Mesendoderm (in vitro differentiated cells): Measurements from ENCODE around the gene TCIRG1.

Experiments
- DNase-seq: peaks from one replicate; pipeline ENCODE4 v3.0.0; 2013
- H2AK5ac ChIP-seq: 2 replicates; pipeline ENCODE4 v1.6.1; 2013; ENCODE audit warnings: low read length, inconsistent platforms
- H2BK120ac ChIP-seq: 2 replicates; pipeline ENCODE4 v1.6.1; 2013; ENCODE audit warnings: low read depth, mild to moderate bottlenecking, low read length, moderate library complexity, mixed read lengths
- H2BK15ac ChIP-seq: replicated peaks from 2 replicates; pipeline ENCODE4 v1.6.1; 2013; ENCODE audit warnings: low read depth, mild to moderate bottlenecking, moderate library complexity
- H2BK5ac ChIP-seq: 2 replicates; pipeline ENCODE4 v1.6.1; 2013; ENCODE audit warnings: low read length, inconsistent platforms
- H3K18ac ChIP-seq: 2 replicates; pipeline ENCODE4 v1.6.1; 2013; ENCODE audit warnings: mild to moderate bottlenecking, low read length, mixed read lengths
- H3K23ac ChIP-seq: one replicate; pipeline ENCODE4 v1.6.1; 2013; ENCODE audit warnings: low read length
- H3K27ac ChIP-seq: 2 replicates; pipeline ENCODE4 v1.5.1; 2013; ENCODE audit warnings: low read depth, mild to moderate bottlenecking, inconsistent platforms, low read length, moderate library complexity
- H3K27me3 ChIP-seq: 2 replicates; pipeline ENCODE4 v1.6.1; 2013; ENCODE audit warnings: low read length, control low read depth, mild to moderate bottlenecking, inconsistent platforms; ENCODE audit not compliant: insufficient read depth, poor library complexity
- H3K36me3 ChIP-seq: 2 replicates; pipeline ENCODE4 v1.6.1; 2013; ENCODE audit warnings: low read length, inconsistent platforms; ENCODE audit not compliant: control insufficient read depth, insufficient read depth
- H3K4ac ChIP-seq: one replicate; pipeline ENCODE4 v1.6.1; 2013; ENCODE audit warnings: low read depth, mild to moderate bottlenecking, low read length, moderate library complexity
- H3K4me1 ChIP-seq: 2 replicates; pipeline ENCODE4 v1.6.1; 2013; ENCODE audit warnings: low read depth, low read length, inconsistent platforms; ENCODE audit not compliant: control insufficient read depth
- H3K4me2 ChIP-seq: 2 replicates; pipeline ENCODE4 v1.6.1; 2013; ENCODE audit warnings: low read length
- H3K4me3 ChIP-seq: 2 replicates; pipeline ENCODE4 v1.5.1; 2013; ENCODE audit warnings: mild to moderate bottlenecking, low read length
- H3K56ac ChIP-seq: one replicate; pipeline ENCODE4 v1.6.1; 2013; ENCODE audit warnings: low read length
- H3K79me1 ChIP-seq: 2 replicates; pipeline ENCODE4 v1.6.1; 2013; ENCODE audit warnings: low read length, inconsistent platforms
- H3K79me2 ChIP-seq: 2 replicates; pipeline ENCODE4 v1.6.1; 2013; ENCODE audit warnings: mild to moderate bottlenecking, low read length; ENCODE audit not compliant: control insufficient read depth, insufficient read depth
- H3K9ac ChIP-seq: 2 replicates; pipeline ENCODE4 v1.6.1; 2013; ENCODE audit warnings: low read length, inconsistent platforms
- H4K5ac ChIP-seq: one replicate; pipeline ENCODE4 v1.6.1; 2013; ENCODE audit warnings: low read length
- H4K8ac ChIP-seq: one replicate; pipeline ENCODE4 v1.6.1; 2013; ENCODE audit warnings: low read depth, mild to moderate bottlenecking, control low read depth, low read length, moderate library complexity
- WGBS: extraction: QIAGEN DNeasy Blood & Tissue Kit; methylation state at CpG from one replicate; pipeline ENCODE4 v1.1.7; 2013; ENCODE audit warnings: low lambda C conversion rate, missing lambda C conversion rate; ENCODE audit not compliant: insufficient coverage; ENCODE audit errors: extremely low coverage; 5-methylcytosine and 5-hydroxymethylcytosine counted together

TCIRG1 gene

GRCh38 chr11:68044145-68044813, 5.5 kb downstream of the TCIRG1 start:
- no peak overlapping the region for H3K18ac ChIP-seq
- no peaks in the 10 kb centered on the region for H3K79me1 ChIP-seq
- H3K79me2 ChIP-seq = no peaks in the 10 kb centered on the region
- H3K23ac ChIP-seq = no peak overlapping the region
- H3K36me3 ChIP-seq = no peaks in the 10 kb centered on the region
- H3K9ac ChIP-seq = no peak overlapping the region
- no peak overlapping the region for H3K4me3 ChIP-seq
- no peak for DNase-seq
- no peak overlapping the region for H2AK5ac ChIP-seq
- no peak overlapping the region for H2BK5ac ChIP-seq
- H3K4me2 ChIP-seq = no peak overlapping the region
- no peaks in the 10 kb centered on the region for H3K27me3 ChIP-seq
- H4K5ac ChIP-seq = no peak overlapping the region
- H4K8ac ChIP-seq = no peak overlapping the region
- H2BK15ac ChIP-seq = no peak overlapping the region
- no peak overlapping the region for H3K27ac ChIP-seq
- no peak overlapping the region for H2BK120ac ChIP-seq
- peaks cover 5% of the 10 kb centered on the region for H3K4me1 ChIP-seq
- H3K4ac ChIP-seq = no peak overlapping the region
- H3K56ac ChIP-seq = no peak overlapping the region
- no CpG with 5 or more reads among the region's 24 CpGs for WGBS

GRCh38 chr11:68044898-68045351, 6.1 kb downstream of the TCIRG1 start:
- H4K8ac ChIP-seq = no peak overlapping the region
- H3K4me3 ChIP-seq = no peak overlapping the region
- H3K27ac ChIP-seq = no peak overlapping the region
- WGBS = no CpG with 5 or more reads among the region's 18 CpGs
- H3K56ac ChIP-seq = no peak overlapping the region
- peaks cover 3% of the 10 kb centered on the region for H3K4me1 ChIP-seq
- no peaks in the 10 kb centered on the region for H3K79me2 ChIP-seq
- H3K18ac ChIP-seq = no peak overlapping the region
- H4K5ac ChIP-seq = no peak overlapping the region
- no peak overlapping the region for H2BK120ac ChIP-seq
- no peaks in the 10 kb centered on the region for H3K27me3 ChIP-seq
- H3K9ac ChIP-seq = no peak overlapping the region
- no peak overlapping the region for H3K4me2 ChIP-seq
- no peak for DNase-seq
- no peak overlapping the region for H2BK5ac ChIP-seq
- H3K23ac ChIP-seq = no peak overlapping the region
- H2BK15ac ChIP-seq = no peak overlapping the region
- H3K79me1 ChIP-seq = no peaks in the 10 kb centered on the region
- H3K36me3 ChIP-seq = no peaks in the 10 kb centered on the region
- H3K4ac ChIP-seq = no peak overlapping the region
- H2AK5ac ChIP-seq = no peak overlapping the region

GRCh38 chr11:68047437-68048290, 8.8 kb downstream of the TCIRG1 start:
- no peaks in the 10 kb centered on the region for H3K79me1 ChIP-seq
- H4K8ac ChIP-seq = no peak overlapping the region
- no peak overlapping the region for H3K4ac ChIP-seq
- no peak overlapping the region for H3K56ac ChIP-seq
- H3K36me3 ChIP-seq = peaks cover 1% of the 10 kb centered on the region
- no peaks in the 10 kb centered on the region for H3K27me3 ChIP-seq
- no peak overlapping the region for H4K5ac ChIP-seq
- no peak overlapping the region for H2BK120ac ChIP-seq
- DNase-seq = no peak
- H3K4me3 ChIP-seq = no peak overlapping the region
- no peak overlapping the region for H3K9ac ChIP-seq
- no peak overlapping the region for H2BK5ac ChIP-seq
- no peak overlapping the region for H3K4me2 ChIP-seq
- no peaks in the 10 kb centered on the region for H3K4me1 ChIP-seq
- H3K79me2 ChIP-seq = no peaks in the 10 kb centered on the region
- no peak overlapping the region for H2BK15ac ChIP-seq
- WGBS = no CpG with 5 or more reads among the region's 37 CpGs
- H3K27ac ChIP-seq = no peak overlapping the region
- no peak overlapping the region for H3K23ac ChIP-seq
- H2AK5ac ChIP-seq = no peak overlapping the region
- H3K18ac ChIP-seq = no peak overlapping the region

GRCh38 chr11:68048681-68049508, 10.1 kb downstream of the TCIRG1 start:
- DNase-seq = no peak
- H4K8ac ChIP-seq = no peak overlapping the region
- H3K36me3 ChIP-seq = peaks cover 3% of the 10 kb centered on the region
- no peak overlapping the region for H3K9ac ChIP-seq
- H3K23ac ChIP-seq = no peak overlapping the region
- no peak overlapping the region for H3K4ac ChIP-seq
- no peaks in the 10 kb centered on the region for H3K79me1 ChIP-seq
- H3K27ac ChIP-seq = no peak overlapping the region
- H2BK15ac ChIP-seq = no peak overlapping the region
- H2BK120ac ChIP-seq = no peak overlapping the region
- no peak overlapping the region for H3K4me3 ChIP-seq
- H3K79me2 ChIP-seq = no peaks in the 10 kb centered on the region
- H3K4me2 ChIP-seq = no peak overlapping the region
- no peak overlapping the region for H3K56ac ChIP-seq
- no peak overlapping the region for H2BK5ac ChIP-seq
- H3K4me1 ChIP-seq = no peaks in the 10 kb centered on the region
- H4K5ac ChIP-seq = no peak overlapping the region
- no peak overlapping the region for H2AK5ac ChIP-seq
- no peak overlapping the region for H3K18ac ChIP-seq
- no CpG with 5 or more reads among the region's 35 CpGs for WGBS
- H3K27me3 ChIP-seq = no peaks in the 10 kb centered on the region

DNA sequence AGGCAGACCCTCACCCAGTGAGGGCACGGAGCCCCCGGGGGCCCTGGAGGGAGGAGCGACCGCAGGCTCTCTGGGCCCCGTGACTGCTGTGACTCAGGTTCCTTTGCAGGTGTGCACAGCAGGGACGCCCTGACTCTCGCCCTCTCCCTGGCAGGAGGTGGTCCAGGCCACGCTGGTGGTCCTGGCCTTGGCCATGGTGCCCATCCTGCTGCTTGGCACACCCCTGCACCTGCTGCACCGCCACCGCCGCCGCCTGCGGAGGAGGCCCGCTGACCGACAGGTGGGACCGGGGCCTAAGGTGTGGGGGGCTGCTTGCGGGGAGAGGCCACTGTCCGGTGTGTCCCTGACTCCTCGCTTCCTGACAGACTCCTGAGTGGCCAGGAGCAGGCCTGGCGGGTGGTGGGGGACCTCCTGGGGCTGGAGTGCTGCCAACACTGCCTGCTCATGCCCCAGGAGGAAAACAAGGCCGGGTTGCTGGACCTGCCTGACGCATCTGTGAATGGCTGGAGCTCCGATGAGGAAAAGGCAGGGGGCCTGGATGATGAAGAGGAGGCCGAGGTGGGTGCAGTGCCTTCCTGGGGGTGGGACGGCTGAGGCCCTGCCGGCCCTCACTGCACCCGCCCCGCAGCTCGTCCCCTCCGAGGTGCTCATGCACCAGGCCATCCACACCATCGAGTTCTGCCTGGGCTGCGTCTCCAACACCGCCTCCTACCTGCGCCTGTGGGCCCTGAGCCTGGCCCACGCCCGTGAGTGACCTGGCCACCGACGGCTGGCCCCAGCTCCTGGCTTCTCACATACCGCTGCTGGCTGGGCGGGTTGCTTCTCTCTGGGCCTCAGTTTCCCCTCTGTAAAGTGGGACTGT, 10.9 kb downstream of the TCIRG1 start:
- Histone ChIP-seq H2AK5ac (no peak overlapping the region), H3K27me3 (no peaks in the 10 kb centered on the region), H2BK5ac (no peak overlapping the region), H3K79me1 (no peaks in the 10 kb centered on the region), H3K9ac (no peak overlapping the region), H3K4me2 (no peak overlapping the region), H3K36me3 (peaks cover 3% of the 10 kb centered on the region), H3K56ac (no peak overlapping the region), H3K79me2 (no peaks in the 10 kb centered on the region), H4K5ac (no peak overlapping the region), H3K4me1 (no peaks in the 10 kb centered on the region), H3K27ac (no peak overlapping the region), H3K18ac (no peak overlapping the region), H3K4me3 (no peak overlapping the region), H3K23ac (no peak overlapping the region), H2BK120ac (no peak overlapping the region), H4K8ac (no peak overlapping the region), H2BK15ac (no peak overlapping the region), H3K4ac (no peak overlapping the region)
- DNase-seq = no peak
- WGBS = no CpG with 5 or more reads among the region's 40 CpGs
